GM18909 (cell line): ENCODE results near the gene ENPP3.

Experiments
- ATAC-seq: cut with Tn5 transposase; IDR thresholded peaks from one replicate; pipeline ENCODE4 v1.9.1; 2021; ENCODE audit warnings: mild to moderate bottlenecking; ENCODE audit not compliant: unreplicated experiment, poor library complexity

Gene ENPP3

DNA sequence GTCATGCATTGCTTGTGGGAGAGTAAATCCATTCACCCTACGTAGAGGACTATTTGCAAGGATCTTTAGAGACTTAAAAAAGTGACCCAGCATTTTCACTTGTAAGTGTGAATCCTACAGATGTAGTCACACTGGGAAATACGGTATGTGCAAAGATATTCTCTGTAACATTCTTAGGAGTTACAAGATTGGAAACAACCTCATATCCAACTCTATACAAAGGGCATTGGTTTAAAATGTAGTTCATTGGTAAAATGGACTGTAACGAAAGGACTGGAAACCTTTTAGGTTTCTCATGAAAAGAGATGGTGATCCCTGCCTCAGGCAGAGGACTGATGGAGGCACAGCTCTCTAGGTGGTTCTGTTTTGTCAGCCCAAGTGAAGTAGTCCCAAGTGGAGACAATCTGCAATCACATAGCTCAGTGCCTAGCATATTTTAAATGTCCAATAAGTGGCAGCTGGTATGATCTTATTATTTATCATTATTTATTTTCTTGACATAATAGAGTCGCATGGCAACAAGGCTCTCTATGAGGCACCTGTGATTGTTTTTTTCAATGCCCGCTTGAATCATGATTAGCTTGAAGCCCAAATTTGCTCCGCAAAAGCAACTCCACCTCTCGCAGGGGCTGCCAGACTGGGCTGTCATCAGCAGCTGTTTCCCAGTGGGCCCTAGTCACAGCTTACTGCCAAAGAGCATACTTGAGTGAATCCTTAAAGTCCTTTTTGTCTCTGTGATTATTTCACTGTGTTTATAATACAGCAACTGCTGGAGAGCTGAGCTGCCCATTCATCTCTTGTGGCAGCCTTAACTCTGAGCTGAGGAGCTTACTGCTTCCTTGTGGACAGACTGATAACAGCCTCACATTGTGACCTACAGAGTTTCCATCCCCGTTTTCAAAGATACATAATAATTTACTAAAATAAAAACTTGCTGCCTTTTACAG is 150.9 kb downstream of the ENPP3 start:
- no peak for ATAC-seq

DNA sequence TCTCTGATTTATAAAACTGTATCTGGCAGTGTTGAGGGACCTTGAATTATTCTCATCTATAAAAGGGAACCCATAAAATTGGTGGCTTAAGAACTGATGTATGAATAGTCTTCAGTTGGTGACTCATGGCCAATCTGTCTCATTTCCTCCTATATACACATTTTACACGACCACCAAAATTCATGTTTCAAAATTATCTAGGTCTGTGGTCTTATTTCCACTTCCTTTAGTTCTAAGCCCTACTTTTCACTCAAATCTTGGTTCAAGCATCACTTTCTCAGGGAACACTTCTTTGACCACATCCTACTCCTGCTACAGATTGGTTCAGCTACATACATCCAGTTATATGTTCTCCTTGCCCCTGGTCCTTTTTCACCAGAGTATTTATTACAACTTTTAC is 152.1 kb downstream of the ENPP3 start:
- ATAC-seq, result no peak

DNA sequence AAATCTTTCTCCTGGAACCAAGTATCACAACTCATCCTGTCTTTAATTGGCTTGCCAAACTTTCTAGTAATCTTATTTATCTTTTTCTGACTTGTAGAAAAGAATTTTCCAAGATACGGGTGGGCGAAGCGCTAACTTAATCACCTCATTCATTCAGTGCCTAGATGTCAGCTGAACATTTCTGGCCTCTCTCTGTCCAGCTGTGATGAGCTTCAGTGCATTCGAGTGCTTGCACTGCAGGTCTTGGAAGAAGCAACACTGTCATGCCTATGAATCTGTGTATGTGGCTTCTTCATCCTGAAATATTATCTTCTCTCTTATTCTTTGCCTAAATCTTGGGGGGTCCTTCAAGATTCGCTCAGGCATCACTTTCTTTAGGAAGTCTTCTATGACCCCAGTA is 154.4 kb downstream of the ENPP3 start:
- ATAC-seq, result no peak

DNA sequence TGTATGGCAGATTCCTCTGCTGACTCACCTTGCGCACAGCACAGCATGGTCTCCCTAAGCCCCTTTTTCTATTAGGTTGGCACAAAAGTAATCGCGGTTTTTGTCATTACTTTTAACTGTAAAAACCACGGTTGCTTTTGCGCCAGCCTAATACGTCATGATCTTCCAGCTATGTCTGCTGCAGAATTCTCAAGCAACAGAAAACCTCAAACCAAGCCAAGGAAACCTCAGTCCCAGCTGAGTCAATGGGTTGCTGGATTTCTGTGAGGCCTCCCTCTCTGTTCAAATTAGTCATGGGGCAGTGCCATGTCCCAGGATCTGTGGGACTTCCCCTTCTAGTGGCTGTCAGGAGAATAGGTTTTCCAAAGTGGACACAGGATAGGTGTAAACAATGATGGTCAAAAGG is 155.0 kb downstream of the ENPP3 start:
- no peak for ATAC-seq

DNA sequence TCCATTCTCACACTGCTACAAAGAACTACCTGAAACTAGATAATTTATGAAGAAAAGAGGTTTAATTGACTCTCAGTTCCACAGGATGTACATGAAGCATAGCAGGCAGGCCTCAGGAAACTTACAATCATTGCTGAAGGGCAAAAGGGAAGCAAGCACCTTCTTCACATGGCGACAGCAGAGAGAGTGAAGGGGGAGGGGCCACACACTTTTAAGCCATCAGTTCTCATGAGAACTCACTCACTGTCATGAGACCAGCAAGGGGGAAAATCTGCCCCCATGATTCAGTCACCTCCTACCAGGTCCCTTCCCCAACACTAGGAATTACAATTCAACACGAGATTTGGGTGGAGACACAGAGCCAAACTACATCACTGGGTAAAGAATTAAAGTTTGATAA is 158.3 kb downstream of the ENPP3 start:
- ATAC-seq, result no peak
